ENCODE measurements around the gene FMOD.

Gene FMOD

GRCh38 chr1:203353486-203353885 lies 2.6 kb upstream of the FMOD start:
- H3K79me2 ChIP-seq (ENCODE audit: insufficient read depth, low read length): no peaks in the 10 kb centered on the region

DNA sequence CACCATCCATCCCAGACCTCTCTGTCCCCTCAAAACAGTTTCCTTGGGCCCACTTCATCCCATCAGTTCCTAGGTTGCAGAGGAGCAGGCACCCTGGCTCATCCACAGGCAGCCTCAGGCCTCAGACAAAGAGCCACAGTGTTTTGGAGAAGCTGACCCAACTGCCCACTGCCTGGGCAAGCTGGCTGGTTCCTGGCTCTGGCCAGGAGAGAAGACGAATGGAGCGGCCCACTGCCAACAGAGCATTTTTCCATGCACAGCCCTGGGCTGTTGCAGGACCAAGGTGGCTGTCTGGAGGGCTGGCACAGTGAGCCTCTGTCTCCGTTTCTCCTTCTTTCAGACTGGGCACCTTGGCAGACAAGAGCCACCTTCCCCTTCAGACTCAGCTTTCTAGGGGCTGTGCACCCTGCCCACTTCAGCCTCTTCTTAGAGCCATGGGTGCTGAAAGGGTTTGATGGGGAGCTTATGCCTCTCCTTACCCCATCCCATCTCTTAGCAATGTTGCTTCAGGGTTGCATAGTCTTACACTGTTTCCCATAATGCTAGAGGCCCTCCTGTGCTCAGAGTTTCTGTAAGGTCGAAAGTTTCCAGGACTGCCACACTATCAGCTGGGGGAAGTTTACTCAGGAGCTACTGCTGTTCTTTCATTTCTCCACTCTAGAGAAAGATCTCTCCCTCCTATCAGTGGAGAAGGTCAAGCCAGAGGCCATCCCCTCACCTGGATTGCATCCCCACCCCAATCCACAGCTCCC lies 973 bp downstream of the FMOD start:
- Histone ChIP-seq H3F3A (ENCODE audit: insufficient read depth) (no peaks in the 10 kb centered on the region), H3K9me2 (replicated peaks; ENCODE audit: insufficient read depth, low read length) (no peaks in the 10 kb centered on the region), H3K4me3 (ENCODE audit: insufficient read depth, low read length, poor library complexity, severe bottlenecking) (no peak overlapping the region), H4K20me1 (ENCODE audit: low read depth, low read length) (no peaks in the 10 kb centered on the region), H3K9me3 (ENCODE audit: insufficient read depth, low read length) (no peaks in the 10 kb centered on the region), H2AFZ (ENCODE audit: low read depth, low read length, severe bottlenecking) (no peak overlapping the region), H3K9ac (ENCODE audit: low read length) (no peak overlapping the region), H3K27ac (ENCODE audit: low read depth, low read length) (no peak overlapping the region), H3K36me3 (ENCODE audit: low read length) (no peaks in the 10 kb centered on the region), H3K79me2 (ENCODE audit: insufficient read depth, low read length) (no peaks in the 10 kb centered on the region), H3K4me2 (ENCODE audit: low read depth, low read length, poor library complexity, severe bottlenecking) (no peak overlapping the region), H3K27me3 (ENCODE audit: low read length) (no peaks in the 10 kb centered on the region)
- no peak for TF ChIP-seq EZH2phosphoT487 (conservative IDR thresholded peaks at IDR 0.05; ENCODE audit: low read length)
- TF ChIP-seq, protein P1, sequence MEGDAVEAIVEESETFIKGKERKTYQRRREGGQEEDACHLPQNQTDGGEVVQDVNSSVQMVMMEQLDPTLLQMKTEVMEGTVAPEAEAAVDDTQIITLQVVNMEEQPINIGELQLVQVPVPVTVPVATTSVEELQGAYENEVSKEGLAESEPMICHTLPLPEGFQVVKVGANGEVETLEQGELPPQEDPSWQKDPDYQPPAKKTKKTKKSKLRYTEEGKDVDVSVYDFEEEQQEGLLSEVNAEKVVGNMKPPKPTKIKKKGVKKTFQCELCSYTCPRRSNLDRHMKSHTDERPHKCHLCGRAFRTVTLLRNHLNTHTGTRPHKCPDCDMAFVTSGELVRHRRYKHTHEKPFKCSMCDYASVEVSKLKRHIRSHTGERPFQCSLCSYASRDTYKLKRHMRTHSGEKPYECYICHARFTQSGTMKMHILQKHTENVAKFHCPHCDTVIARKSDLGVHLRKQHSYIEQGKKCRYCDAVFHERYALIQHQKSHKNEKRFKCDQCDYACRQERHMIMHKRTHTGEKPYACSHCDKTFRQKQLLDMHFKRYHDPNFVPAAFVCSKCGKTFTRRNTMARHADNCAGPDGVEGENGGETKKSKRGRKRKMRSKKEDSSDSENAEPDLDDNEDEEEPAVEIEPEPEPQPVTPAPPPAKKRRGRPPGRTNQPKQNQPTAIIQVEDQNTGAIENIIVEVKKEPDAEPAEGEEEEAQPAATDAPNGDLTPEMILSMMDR (IDR thresholded peaks at IDR 0.05; ENCODE audit: insufficient read depth, low read length, poor library complexity, severe bottlenecking): no peak

More at GRCh38 chr1:203353486-203353885, 2.6 kb upstream of the FMOD start:
- no peak overlapping the region for H3K27ac ChIP-seq (ENCODE audit: low read depth, low read length)
- H3K4me3 ChIP-seq (ENCODE audit: insufficient read depth, low read length, poor library complexity, severe bottlenecking): no peak overlapping the region
- H3K9me2 ChIP-seq (replicated peaks; ENCODE audit: insufficient read depth, low read length): no peaks in the 10 kb centered on the region
- H3F3A ChIP-seq (ENCODE audit: insufficient read depth): no peaks in the 10 kb centered on the region
- H2AFZ ChIP-seq (ENCODE audit: low read depth, low read length, severe bottlenecking): no peak overlapping the region
- TF ChIP-seq EZH2phosphoT487 (conservative IDR thresholded peaks at IDR 0.05; ENCODE audit: low read length): no peak
- TF ChIP-seq, protein P1 (IDR thresholded peaks at IDR 0.05; ENCODE audit: insufficient read depth, low read length, poor library complexity, severe bottlenecking): no peak
- no peaks in the 10 kb centered on the region for H3K27me3 ChIP-seq (ENCODE audit: low read length)
- no peaks in the 10 kb centered on the region for H4K20me1 ChIP-seq (ENCODE audit: low read depth, low read length)
- H3K36me3 ChIP-seq (ENCODE audit: low read length): no peaks in the 10 kb centered on the region
- no peak overlapping the region for H3K9ac ChIP-seq (ENCODE audit: low read length)
- no peaks in the 10 kb centered on the region; the same call in 1 of the 2 replicates for H3K9me3 ChIP-seq (ENCODE audit: insufficient read depth, low read length)
- H3K4me2 ChIP-seq (ENCODE audit: low read depth, low read length, poor library complexity, severe bottlenecking): no peak overlapping the region

DNA sequence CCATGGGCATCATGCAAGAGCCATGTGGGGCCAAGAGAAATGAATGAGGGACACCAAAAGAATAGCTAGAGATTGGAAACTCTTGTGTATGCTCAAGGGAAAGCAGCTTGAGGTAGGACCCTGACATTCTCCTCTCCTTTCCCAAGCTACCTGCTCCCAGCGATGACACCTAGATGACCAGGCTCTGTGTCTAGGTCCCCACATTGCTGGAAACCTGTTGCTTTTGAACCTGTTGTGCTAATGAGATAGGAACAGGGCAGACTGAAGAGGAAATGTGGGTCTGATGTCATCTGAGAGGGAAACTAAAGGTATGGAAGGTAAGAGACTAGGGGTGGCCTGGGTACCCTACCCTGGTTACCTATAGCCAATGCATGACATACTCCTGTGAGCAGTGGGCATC lies 1.8 kb downstream of the FMOD start:
- Histone ChIP-seq H3K36me3 (ENCODE audit: low read length) (no peaks in the 10 kb centered on the region), H3F3A (ENCODE audit: insufficient read depth) (no peaks in the 10 kb centered on the region), H3K79me2 (ENCODE audit: insufficient read depth, low read length) (no peaks in the 10 kb centered on the region), H2AFZ (ENCODE audit: low read depth, low read length, severe bottlenecking) (no peak overlapping the region), H3K27me3 (ENCODE audit: low read length) (no peaks in the 10 kb centered on the region), H3K9ac (ENCODE audit: low read length) (no peak overlapping the region), H4K20me1 (ENCODE audit: low read depth, low read length) (no peaks in the 10 kb centered on the region), H3K4me3 (ENCODE audit: insufficient read depth, low read length, poor library complexity, severe bottlenecking) (no peak overlapping the region), H3K27ac (ENCODE audit: low read depth, low read length) (no peak overlapping the region), H3K9me3 (ENCODE audit: insufficient read depth, low read length) (no peaks in the 10 kb centered on the region), H3K4me2 (ENCODE audit: low read depth, low read length, poor library complexity, severe bottlenecking) (no peak overlapping the region), H3K9me2 (replicated peaks; ENCODE audit: insufficient read depth, low read length) (no peaks in the 10 kb centered on the region)
- no peak for TF ChIP-seq EZH2phosphoT487 (conservative IDR thresholded peaks at IDR 0.05; ENCODE audit: low read length)
- TF ChIP-seq, protein P1 (IDR thresholded peaks at IDR 0.05; ENCODE audit: insufficient read depth, low read length, poor library complexity, severe bottlenecking): no peak
